Lower leg skin (tissue), 4 donors: Measurements from ENCODE around the gene COL25A1. TPM values are rescaled to one million over a fixed set of nuclear protein-coding genes. Genes with fewer than 3 reads are reported as not detected.

Experiments used
- DNase-seq, 2 donors: peaks; one replicate each; pipeline ENCODE4 v3.0.0-alpha.2; 2019; ENCODE audit warnings: low spot score in 2 of 2
- H3K4me3 ChIP-seq: fragments of 200-600 bp; sonication (generic); 2 replicates; pipeline ENCODE4 v1.5.1; 2017; ENCODE audit warnings: mild to moderate bottlenecking, low read depth; ENCODE audit not compliant: poor library complexity, severe bottlenecking
- CTCF ChIP-seq, 3 donors: fragments of 450-650 bp; IDR thresholded peaks; one replicate each; pipeline ENCODE4 v1.5.1; 2016; ENCODE audit warnings: antibody characterized with exemption in 3 of 3, mild to moderate bottlenecking in 3 of 3, moderate library complexity in 2 of 3
- POLR2A ChIP-seq, 2 donors: fragments of 450-650 bp; IDR thresholded peaks; one replicate each; pipeline ENCODE4 v1.6.1; 2016 to 2017; ENCODE audit warnings: antibody characterized with exemption in 2 of 2, mild to moderate bottlenecking in 1 of 2, moderate library complexity in 1 of 2
- WGBS, 2 donors: methylation state at CpG; one replicate each; pipeline ENCODE4 v1.1.5; 2018; 5-methylcytosine and 5-hydroxymethylcytosine counted together
- intact Hi-C: fragments of 100-400 bp; cut with DNase I; formaldehyde crosslinking; loops from one replicate; pipeline ENCODE4 v1.15.0; 2023; ENCODE audit warnings: low total_unique reads
- total RNA-seq, 4 donors: library from RNA; depleted of rRNA; stranded (reverse); fragments of >200 nt; gene quantifications; one replicate each; pipeline ENCODE4 v1.1.0, GENCODE V29; 2016

The COL25A1 gene
- total RNA-seq, 4 donors from 2014 or later, result 0.42 to 2.4 (median 1.5) TPM

- intact Hi-C loops, result no loop called here
- DNase-seq, result no peak
- TF ChIP-seq CTCF (IDR thresholded peaks at IDR 0.05), result no peak
- no peak for TF ChIP-seq POLR2A (IDR thresholded peaks at IDR 0.05)
- 93% methylated on average over 1 of the region's 1 CpG for WGBS, 2 donors
- H3K4me3 ChIP-seq, result no peak overlapping the region
Measured at GRCh38 chr4:109123951-109124350, 178.5 kb downstream of the COL25A1 start.

GRCh38 chr4:109121561-109121960 lies 180.9 kb downstream of the COL25A1 start:
- no peak overlapping the region for H3K4me3 ChIP-seq
- no peak for DNase-seq
- WGBS, 2 donors, result 86 to 94% methylated on average over 1 of the region's 1 CpG
- intact Hi-C loops, result no loop called here
- TF ChIP-seq POLR2A (IDR thresholded peaks at IDR 0.05) (no peak), CTCF (IDR thresholded peaks at IDR 0.05) (no peak)

GRCh38 chr4:109119852-109120251 lies 182.6 kb downstream of the COL25A1 start:
- H3K4me3 ChIP-seq, result no peak overlapping the region
- intact Hi-C loops, result no loop called here
- WGBS, 2 donors, result 88 to 100% methylated on average over 1 of the region's 1 CpG
- TF ChIP-seq CTCF (IDR thresholded peaks at IDR 0.05) (no peak), POLR2A (IDR thresholded peaks at IDR 0.05) (no peak)
- no peak for DNase-seq

GRCh38 chr4:109118635-109119034 lies 183.8 kb downstream of the COL25A1 start:
- DNase-seq, result no peak
- WGBS, 2 donors, result 78 to 86% methylated on average over 2 of the region's 2 CpGs
- no peak for TF ChIP-seq POLR2A (IDR thresholded peaks at IDR 0.05)
- TF ChIP-seq CTCF (IDR thresholded peaks at IDR 0.05), result no peak
- no peak overlapping the region for H3K4me3 ChIP-seq
- intact Hi-C loops, result no loop called here

- intact Hi-C loops, result no loop called here
- 74 to 83% methylated on average over 3 of the region's 3 CpGs for WGBS, 2 donors
- DNase-seq, result no peak
- H3K4me3 ChIP-seq, result no peak overlapping the region
- no peak for TF ChIP-seq POLR2A (IDR thresholded peaks at IDR 0.05)
- TF ChIP-seq CTCF (IDR thresholded peaks at IDR 0.05), result no peak
Measured at GRCh38 chr4:109114501-109114900, 188.0 kb downstream of the COL25A1 start.

GRCh38 chr4:109113521-109113920 lies 188.9 kb downstream of the COL25A1 start:
- intact Hi-C loops, result no loop called here
- no peak for DNase-seq
- 85 to 87% methylated on average over 2 of the region's 2 CpGs for whole genome bisulfite sequencing, 2 donors
- no peak overlapping the region for H3K4me3 ChIP-seq
- TF ChIP-seq POLR2A (IDR thresholded peaks at IDR 0.05), result no peak
- TF ChIP-seq CTCF (IDR thresholded peaks at IDR 0.05), result no peak
